Measurements from ENCODE around the gene NMNAT1.
"Not testable (repeated sequence)": the region's sequence is repeated elsewhere in the genome, so short reads cannot be mapped to it uniquely, and the experiment has no call there.

The NMNAT1 gene

GRCh38 chr1:10020086-10020485 lies 76.8 kb downstream of the NMNAT1 start:
- DNase-seq (ENCODE audit: low spot score), result no peak

- DNase-seq (ENCODE audit: low spot score), result not testable (repeated sequence)
Observed at GRCh38 chr1:10020678-10021077, 77.4 kb downstream of the NMNAT1 start.

GRCh38 chr1:10021992-10022391 lies 78.7 kb downstream of the NMNAT1 start:
- not testable (repeated sequence) for DNase-seq (ENCODE audit: low spot score)

- no peak for DNase-seq (ENCODE audit: low spot score)
Observed at GRCh38 chr1:10022656-10023055, 79.4 kb downstream of the NMNAT1 start.

- no peak for DNase-seq (ENCODE audit: low spot score)
Observed at GRCh38 chr1:10025354-10025753, 82.1 kb downstream of the NMNAT1 start.

GRCh38 chr1:10027027-10027426 lies 83.8 kb downstream of the NMNAT1 start:
- DNase-seq (ENCODE audit: low spot score), result no peak

- not testable (repeated sequence) for DNase-seq (ENCODE audit: low spot score)
Observed at GRCh38 chr1:10028956-10029500, 85.8 kb downstream of the NMNAT1 start.

- no peak for DNase-seq (ENCODE audit: low spot score)
Observed at GRCh38 chr1:10031461-10031860, 88.2 kb downstream of the NMNAT1 start.

GRCh38 chr1:10032590-10033358 lies 89.5 kb downstream of the NMNAT1 start, which contains the start of gene UBE4B:
UBE4B (plus strand) TSS chr1:10032958; CDS start chr1:10033671, 713 bp downstream.
- peak; percentile 99 for DNase-seq (ENCODE audit: low spot score)

GRCh38 chr1:10033359-10033845 lies 90.1 kb downstream of the NMNAT1 start:
- no peak for DNase-seq (ENCODE audit: low spot score)
